T-helper 2 cell treated with Interferon-gamma antibody and Interleukin-4, amounts not matched to agents 100 ng/mL and 5 ng/mL, for 36 hours (primary cell): ENCODE measurements around the gene DLX2. TPM values are rescaled to one million over a fixed set of nuclear protein-coding genes. Genes with fewer than 3 reads are reported as not detected.
"Not testable (repeated sequence)": the region's sequence is repeated elsewhere in the genome, so short reads cannot be mapped to it uniquely, and the experiment has no call there.

Experiments
- intact Hi-C: fragments of 100-400 bp; cut with micrococcal nuclease; formaldehyde crosslinking; loops from one replicate; pipeline ENCODE4 v1.15.1; 2023
- total RNA-seq: library from RNA; stranded (reverse); gene quantifications from 2 replicates; pipeline ENCODE4 v1.2.3, GENCODE V29; 2022

Gene DLX2
- not detected in 2 replicates for total RNA-seq

DNA sequence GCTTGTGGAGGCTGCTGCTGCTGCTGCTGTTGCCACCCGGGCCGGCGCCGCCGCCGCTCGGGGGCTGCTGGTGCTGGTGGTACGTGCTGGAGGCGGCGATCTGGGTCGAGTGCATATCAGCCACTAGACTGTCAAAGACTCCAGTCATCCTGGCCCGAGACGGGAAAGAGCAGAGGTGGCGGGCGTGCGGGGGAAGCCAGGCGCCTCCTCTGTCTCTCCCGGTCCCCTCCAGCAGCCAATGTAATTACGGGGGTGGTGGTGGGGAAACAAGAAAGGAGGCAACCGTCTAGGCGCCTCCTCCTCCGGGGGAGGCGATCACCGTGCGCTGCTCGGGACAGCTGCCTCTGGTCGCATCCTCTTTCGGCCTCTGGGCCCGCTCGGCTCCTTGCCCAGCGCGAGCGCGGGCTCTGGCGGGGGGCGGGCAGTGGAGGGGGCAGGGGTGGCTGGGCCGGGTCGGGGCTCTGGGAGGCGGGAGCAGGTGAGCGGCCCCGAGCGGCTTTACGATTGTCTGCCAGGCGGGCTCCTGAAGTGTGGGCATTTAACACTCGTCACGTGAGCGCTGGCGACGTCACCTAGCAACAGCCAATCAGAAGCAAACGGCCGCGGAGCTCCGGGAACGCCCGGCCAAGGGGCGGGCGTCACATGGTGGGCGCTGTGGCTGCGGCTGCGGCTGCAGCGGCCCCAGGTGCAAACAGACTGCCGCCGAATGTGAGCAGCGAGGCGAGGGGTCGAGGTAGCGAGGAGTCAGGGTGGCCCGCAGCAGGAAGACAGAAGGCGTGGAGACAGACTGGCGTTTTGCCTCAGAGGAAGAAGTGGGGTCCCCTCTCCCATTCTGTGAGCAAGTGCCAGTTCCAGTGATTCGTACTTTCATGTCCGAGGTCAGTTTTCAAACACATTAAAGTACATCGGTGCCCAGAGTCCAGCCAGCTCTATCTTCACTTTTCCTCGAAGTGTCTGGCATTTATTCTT lies at the start of gene DLX2:
TSS of gene DLX2 (minus strand) at position 510 of the 969 bp plus-strand sequence. CDS start at position 148, 362 bp downstream.
- intact Hi-C loops, result loop anchor here (1.0 to 5.0 kb wide), 6 partner anchors 9 to 1740 kb away; partner anchors contain the start of gene HAT1

DNA sequence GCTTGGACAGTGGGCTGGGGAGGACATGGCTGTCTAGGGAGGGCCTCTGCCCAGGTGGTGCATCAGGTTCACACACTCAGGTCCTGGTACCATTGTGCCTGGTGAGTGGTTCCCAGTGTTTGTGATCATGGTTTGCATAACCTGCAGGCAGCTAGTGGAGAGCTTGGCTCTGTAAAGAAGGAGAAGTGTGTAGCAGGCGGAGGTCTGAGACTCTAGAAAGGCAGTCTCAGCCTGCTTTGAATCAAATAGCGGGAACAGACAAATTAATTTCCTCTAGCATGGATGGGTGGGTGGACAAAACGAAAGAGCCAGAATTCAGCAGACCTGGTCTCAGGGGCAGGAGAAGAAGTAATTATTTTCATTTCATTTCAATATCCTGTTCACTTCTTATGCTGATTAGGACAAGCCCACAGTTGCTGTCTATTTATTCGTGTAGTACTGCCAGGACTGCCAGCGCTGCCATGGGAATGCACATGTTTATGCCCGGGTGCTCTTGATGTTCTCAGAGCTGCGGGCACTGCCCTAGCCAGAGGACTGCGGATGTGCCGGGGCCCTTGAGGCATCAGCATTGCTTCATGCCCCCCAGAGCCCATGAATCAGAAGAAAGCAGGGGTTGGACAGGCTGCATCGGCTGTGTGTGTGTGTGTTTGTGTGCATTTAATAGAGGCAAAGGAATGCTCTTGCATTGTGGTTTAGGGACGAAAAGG lies 45.4 kb upstream of the DLX2 start:
- intact Hi-C loops, result no loop called here

- intact Hi-C loops, result no loop called here
Observed at GRCh38 chr2:172143817-172144216, 41.1 kb upstream of the DLX2 start.

DNA sequence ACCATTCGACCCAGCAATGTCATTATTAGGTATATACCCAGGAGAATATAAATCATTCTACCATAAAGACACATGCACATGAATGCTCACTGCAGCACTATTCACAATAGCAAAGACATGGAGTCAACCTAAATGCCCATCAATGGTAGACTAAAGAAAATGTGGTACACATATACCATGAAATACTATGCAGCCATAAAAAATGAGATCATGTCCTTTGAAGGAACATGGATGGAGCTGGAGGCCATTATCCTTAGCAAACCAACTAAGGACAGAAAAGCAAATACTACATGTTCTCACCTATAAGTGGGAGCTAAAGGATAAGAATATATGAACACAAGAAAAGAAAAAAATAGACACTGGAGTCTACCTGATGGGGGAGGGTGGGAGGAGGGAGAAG lies 36.0 kb upstream of the DLX2 start:
- intact Hi-C loops, result not testable (repeated sequence)

DNA sequence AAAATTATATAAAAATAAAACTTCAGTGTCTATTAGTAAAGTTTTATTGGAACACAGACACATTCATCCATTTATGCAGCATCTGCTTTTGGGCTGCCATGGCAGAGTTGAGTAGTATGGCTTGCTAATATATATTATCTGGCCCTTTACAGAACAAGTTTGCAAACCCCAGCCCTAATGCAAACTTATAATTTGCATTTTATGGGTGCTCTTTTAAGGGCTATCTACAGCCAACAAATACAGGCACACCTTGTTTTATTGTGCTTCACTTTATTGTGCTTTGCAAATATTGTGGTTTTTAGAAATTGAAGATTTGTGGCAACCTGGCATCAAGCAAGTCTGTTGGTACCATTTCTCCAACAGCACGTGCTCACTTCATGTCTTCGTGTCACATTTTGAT lies 35.2 kb upstream of the DLX2 start:
- intact Hi-C loops, result no loop called here

DNA sequence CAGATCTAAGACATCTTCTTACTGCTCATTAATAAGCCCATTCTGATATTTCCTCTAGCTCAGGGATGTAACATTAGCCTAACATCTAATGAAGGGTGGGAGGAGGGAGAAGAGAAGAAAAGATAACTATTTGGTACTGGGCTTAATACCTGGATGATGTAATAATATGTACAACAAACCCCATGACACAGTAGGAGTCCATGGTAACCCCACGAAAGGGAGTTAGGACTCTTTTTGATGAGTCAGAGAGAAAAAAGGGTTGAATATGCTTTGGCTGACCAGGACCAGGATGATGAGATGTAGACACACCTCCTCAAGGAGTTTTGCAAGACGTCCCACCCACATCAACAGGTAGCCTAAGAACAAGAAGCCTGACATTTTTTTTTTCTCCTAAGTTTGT lies 34.4 kb upstream of the DLX2 start:
- intact Hi-C loops, result no loop called here

DNA sequence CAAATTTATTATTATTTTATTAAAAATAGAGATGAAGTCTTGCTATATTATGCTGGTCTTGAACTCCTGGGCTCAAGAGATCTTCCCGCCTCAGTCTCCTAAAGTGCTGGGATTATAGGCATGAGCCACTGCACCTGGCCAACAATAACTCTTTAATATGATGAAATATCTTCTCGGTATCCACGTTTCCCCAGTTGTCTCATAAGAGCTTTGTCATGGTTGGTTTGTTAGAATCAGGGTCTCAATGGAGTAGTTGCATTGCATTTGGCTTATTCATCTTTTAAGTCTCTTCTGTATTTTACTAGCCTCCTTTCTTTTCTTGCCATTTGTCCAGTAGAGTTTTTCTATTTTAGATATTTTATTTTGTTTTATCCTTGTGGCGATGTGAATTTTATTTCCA lies 32.7 kb upstream of the DLX2 start:
- intact Hi-C loops, result no loop called here

DNA sequence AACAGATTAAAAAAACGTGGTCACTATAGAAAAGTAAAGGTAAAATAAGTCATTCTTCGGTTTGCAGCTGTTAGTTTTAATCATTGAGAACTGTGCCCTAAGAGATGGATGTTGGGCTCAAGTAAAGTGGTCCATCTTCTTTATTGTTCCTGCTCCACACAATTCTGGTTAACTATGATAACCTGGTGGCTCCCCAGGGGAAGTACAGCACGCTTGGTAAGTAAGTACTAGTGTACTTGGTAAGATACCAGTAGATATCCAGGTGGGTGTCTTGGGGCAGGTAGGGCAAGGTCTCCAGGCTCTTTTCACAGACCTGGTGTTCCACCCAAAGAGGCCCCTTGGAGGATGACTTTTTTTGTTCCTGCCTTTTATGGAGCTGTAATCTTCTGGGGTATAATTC lies 31.6 kb upstream of the DLX2 start:
- intact Hi-C loops, result no loop called here

GRCh38 chr2:172131713-172132555 lies 29.2 kb upstream of the DLX2 start:
- intact Hi-C loops, result no loop called here

- intact Hi-C loops, result loop anchor here (5.0 kb wide), 2 partner anchors 333 to 427 kb away; no protein-coding TSS in a partner anchor
Observed at GRCh38 chr2:172129404-172129803, 26.7 kb upstream of the DLX2 start.

DNA sequence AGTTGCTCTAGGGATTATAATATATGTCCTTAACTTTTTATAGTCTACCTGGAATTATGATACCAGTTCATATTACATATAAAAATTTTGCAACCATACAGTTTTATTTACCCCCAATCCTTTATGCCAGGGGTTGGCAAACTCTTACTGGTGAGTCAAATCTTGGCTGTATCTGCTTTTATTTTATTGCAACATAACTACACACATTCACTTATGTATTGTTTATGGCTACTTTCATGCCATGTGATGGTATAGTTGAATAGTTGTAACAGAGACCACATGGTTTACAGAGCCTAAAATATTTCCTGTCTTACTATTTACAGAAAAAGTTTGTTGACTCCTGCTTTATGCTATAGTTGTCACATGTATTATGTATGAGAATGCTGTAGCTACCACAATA lies 25.8 kb upstream of the DLX2 start:
- intact Hi-C loops, result loop anchor here (5.0 kb wide), 2 partner anchors 334 to 426 kb away; no protein-coding TSS in a partner anchor

DNA sequence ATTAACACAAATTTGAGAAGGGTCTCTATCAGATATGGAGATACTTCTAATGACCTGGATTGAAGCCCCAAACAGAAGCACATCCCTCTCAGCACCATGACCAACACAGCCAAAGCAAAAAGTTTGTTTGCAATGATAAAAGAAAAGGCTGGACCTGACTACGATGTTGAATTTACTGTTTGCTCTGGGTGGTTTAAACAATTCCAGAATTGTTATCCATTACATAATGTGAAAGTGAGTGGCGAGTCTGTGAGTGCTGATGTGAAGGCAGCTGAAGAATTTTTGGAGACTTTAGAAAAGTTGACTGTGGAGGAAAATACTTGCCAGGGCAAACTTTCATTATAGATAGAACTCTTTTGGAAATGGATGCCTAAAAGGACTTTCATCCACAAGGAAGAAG lies 17.4 kb upstream of the DLX2 start:
- intact Hi-C loops, result no loop called here

DNA sequence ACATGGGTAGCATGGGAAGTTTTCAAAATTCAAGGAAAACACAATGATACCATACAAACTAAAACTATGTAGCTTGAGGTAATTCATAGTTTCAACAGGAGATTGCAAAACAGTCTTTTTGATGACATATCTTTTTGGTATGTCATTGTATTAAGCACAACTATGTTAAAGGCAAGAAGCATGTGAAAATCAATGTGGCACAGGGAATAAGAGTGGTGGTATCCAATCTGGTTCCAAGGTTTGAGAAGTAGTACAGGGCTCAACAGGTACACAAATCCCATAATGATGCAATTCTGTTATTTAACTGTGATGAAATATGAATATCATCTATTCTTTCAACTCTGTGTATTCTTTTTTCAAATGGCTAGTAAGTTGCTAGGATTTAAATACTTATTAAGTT lies 16.4 kb upstream of the DLX2 start:
- intact Hi-C loops, result no loop called here

GRCh38 chr2:172116107-172116506 lies 13.4 kb upstream of the DLX2 start:
- intact Hi-C loops, result no loop called here

DNA sequence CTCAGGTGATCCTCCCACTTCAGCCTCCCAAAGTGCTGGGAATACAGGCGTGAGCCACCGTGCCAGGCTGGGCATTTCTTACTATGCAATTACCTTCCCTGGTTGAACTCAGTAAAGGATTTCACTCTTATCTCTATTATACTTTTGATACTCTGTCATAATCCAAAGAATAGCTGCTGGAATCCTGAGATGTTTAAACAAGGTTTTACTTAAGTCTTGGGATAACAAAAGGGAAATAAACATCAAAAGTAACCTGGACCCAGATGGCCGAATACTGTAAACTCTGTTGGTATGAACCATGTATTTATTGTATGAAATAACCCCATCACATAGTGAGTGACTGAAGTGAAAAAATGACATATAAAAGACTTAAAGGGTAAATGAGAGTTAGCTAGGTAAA lies 11.9 kb upstream of the DLX2 start:
- intact Hi-C loops, result no loop called here

DNA sequence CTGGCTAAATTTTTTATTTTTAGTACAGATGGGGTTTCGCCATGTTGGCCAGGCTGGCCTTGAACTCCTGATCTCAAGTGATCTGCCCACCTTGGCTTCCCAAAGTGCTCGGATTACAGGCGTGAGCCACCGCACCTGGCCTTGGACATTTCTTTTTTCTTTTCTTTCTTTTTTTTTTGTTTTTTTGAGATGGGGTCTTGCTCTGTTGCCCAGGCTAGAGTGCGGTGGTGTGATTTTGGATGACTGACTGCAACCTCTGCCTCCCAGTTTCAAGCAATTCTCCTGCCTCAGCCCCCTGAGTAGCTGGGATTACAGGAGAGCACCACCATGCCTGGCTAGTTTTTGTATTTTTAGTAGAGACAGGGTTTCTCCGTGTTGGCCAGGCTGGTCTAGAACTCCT lies 11.5 kb upstream of the DLX2 start:
- intact Hi-C loops, result not testable (repeated sequence)

- intact Hi-C loops, result no loop called here
Observed at GRCh38 chr2:172113617-172114016, 10.9 kb upstream of the DLX2 start.

DNA sequence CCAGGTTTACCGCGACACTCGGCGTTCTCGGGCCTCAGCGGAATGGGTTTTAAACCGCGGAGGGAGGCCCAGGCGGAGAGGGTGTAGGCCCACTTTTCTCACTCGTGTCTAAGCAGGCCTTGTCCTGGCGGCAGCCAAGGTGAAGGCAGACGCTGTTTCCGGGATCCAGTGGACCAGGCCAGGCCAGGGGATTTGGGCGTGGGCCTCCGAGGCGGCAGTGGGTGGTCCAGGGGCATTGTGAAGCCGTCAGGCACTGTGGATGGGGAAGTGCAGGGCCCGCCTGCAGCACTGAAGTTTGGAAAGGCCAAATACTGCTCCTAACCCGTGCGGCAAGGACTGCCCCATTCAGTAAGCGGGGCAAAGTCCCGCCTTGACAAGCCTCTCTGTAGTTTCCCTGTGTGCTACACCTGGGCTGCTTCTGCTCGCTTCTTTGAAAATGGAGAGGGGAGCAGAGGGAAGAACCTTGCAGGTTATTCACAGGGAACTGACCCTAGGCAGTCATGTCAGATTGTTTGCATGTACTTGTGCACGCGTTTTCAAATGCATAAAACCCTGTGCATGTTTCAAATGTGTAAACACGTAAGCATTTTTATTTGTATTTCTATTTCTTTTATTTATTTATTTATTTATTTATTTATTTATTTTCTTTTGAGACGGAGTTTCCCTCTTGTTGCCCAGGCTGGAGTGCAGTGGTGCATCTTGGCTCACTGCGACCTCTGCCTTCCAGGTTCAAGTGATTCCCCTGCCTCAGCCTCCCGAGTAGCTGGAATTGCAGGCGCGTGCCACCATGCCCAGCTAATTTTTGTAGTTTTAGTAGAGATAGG lies 7.5 kb upstream of the DLX2 start:
- intact Hi-C loops, result no loop called here

DNA sequence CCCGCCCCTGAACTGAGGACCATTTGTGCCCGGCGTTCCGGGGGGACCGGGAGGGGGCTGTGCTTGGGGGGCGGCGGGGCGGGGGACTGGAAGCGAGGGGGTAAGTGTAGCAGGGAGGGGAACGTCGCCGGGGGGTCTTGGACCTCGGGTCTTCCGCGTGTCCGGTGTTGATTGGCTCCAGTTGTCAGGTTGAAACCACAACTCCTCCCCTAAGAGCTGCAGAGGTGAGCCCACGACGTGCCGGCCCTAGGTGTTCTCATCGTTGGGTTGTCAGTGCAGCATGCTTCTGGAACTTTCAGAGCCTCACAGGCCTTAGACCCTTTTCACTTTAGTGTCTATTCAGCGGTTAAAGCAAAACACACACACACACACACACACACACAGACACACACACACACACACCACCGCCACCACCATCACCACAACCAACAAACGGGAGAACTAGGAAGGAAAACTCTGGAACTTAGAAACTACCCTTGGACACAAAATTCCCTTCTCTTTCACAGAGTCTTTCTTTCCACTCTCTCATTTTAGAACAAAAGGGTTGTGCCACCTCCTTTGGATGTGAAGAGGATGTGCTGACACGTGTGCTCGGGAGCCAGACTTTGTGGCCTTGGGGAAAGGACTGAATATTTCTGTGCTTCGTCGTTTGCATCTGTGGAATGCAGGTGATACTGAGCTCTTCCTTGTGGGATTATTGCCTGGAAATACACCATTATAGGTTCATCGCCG lies 6.7 kb upstream of the DLX2 start:
- intact Hi-C loops, result no loop called here

GRCh38 chr2:172108587-172108930 lies 5.9 kb upstream of the DLX2 start:
- intact Hi-C loops, result no loop called here
